Osteoblast (primary cell): ENCODE results near the gene CGNL1. TPM values are rescaled to one million over a fixed set of nuclear protein-coding genes. Genes with fewer than 3 reads are reported as not detected.

Source experiments
- DNase-seq: peaks from one replicate; pipeline ENCODE4 v3.0.0; 2011; ENCODE audit warnings: low spot score, mixed read lengths; ENCODE audit not compliant: insufficient read length; ENCODE audit errors: missing footprints
- H2AFZ ChIP-seq: 2 replicates; pipeline ENCODE4 v1.6.0; 2011; ENCODE audit warnings: mild to moderate bottlenecking, low read length
- H3K27ac ChIP-seq: 2 replicates; pipeline ENCODE4 v1.5.1; 2011; ENCODE audit warnings: mild to moderate bottlenecking, low read depth, low read length, moderate library complexity
- H3K27me3 ChIP-seq: 2 replicates; pipeline ENCODE4 v1.6.0; 2012; ENCODE audit warnings: mild to moderate bottlenecking, control low read depth, inconsistent platforms, low read length, moderate library complexity; ENCODE audit not compliant: insufficient read depth
- H3K36me3 ChIP-seq: 2 replicates; pipeline ENCODE4 v1.5.1; 2011; ENCODE audit warnings: mild to moderate bottlenecking, low read length, control low read depth, moderate library complexity; ENCODE audit not compliant: insufficient read depth
- H3K4me1 ChIP-seq: 2 replicates; pipeline ENCODE4 v1.5.1; 2011; ENCODE audit warnings: mild to moderate bottlenecking, low read length, control low read depth, moderate library complexity; ENCODE audit not compliant: insufficient read depth
- H3K4me2 ChIP-seq: 2 replicates; pipeline ENCODE4 v1.6.0; 2011; ENCODE audit warnings: mild to moderate bottlenecking, low read length; ENCODE audit not compliant: insufficient read depth
- H3K4me3 ChIP-seq: fragments of 200-600 bp; sonication (generic); 3 replicates; pipeline ENCODE4 v1.5.1; 2012; ENCODE audit warnings: mild to moderate bottlenecking, low read length, inconsistent platforms; ENCODE audit not compliant: insufficient read depth
- H3K79me2 ChIP-seq: 2 replicates; pipeline ENCODE4 v1.6.0; 2012; ENCODE audit warnings: mild to moderate bottlenecking, low read length, control low read depth, inconsistent platforms; ENCODE audit not compliant: insufficient read depth
- H3K9me3 ChIP-seq: 2 replicates; pipeline ENCODE4 v1.5.1; 2011; ENCODE audit warnings: low read depth, low read length, control low read depth
- H4K20me1 ChIP-seq: 2 replicates; pipeline ENCODE4 v1.6.0; 2012; ENCODE audit warnings: mild to moderate bottlenecking, low read length, control low read depth; ENCODE audit not compliant: insufficient read depth
- total RNA-seq: library from RNA; depleted of rRNA; stranded (reverse); fragments of >200 nt; gene quantifications from 2 replicates; pipeline ENCODE4 v1.2.3, GENCODE V29; 2012
- TF ChIP-seq, protein P1 (sequence below): IDR thresholded peaks from 2 replicates; pipeline ENCODE4 v1.5.1; 2011; ENCODE audit warnings: mild to moderate bottlenecking, low read depth, low read length, moderate library complexity; ENCODE audit errors: extremely low read depth

The CGNL1 gene
- total RNA-seq, 1 donor: 1.1 TPM

GRCh38 chr15:57410373-57410772, 34.1 kb downstream of the CGNL1 start:
- no peak overlapping the region for H3K4me2 ChIP-seq
- H3K36me3 ChIP-seq: no peaks in the 10 kb centered on the region
- H2AFZ ChIP-seq: no peak overlapping the region
- peaks cover 46% of the 10 kb centered on the region for H3K27me3 ChIP-seq
- H3K27ac ChIP-seq: no peak overlapping the region
- TF ChIP-seq, protein P1, sequence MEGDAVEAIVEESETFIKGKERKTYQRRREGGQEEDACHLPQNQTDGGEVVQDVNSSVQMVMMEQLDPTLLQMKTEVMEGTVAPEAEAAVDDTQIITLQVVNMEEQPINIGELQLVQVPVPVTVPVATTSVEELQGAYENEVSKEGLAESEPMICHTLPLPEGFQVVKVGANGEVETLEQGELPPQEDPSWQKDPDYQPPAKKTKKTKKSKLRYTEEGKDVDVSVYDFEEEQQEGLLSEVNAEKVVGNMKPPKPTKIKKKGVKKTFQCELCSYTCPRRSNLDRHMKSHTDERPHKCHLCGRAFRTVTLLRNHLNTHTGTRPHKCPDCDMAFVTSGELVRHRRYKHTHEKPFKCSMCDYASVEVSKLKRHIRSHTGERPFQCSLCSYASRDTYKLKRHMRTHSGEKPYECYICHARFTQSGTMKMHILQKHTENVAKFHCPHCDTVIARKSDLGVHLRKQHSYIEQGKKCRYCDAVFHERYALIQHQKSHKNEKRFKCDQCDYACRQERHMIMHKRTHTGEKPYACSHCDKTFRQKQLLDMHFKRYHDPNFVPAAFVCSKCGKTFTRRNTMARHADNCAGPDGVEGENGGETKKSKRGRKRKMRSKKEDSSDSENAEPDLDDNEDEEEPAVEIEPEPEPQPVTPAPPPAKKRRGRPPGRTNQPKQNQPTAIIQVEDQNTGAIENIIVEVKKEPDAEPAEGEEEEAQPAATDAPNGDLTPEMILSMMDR: no peak
- no peak overlapping the region for H3K4me3 ChIP-seq
- no peaks in the 10 kb centered on the region for H4K20me1 ChIP-seq
- no peaks in the 10 kb centered on the region for H3K79me2 ChIP-seq
- no peaks in the 10 kb centered on the region for H3K9me3 ChIP-seq
- no peaks in the 10 kb centered on the region for H3K4me1 ChIP-seq
- DNase-seq: no peak

DNA sequence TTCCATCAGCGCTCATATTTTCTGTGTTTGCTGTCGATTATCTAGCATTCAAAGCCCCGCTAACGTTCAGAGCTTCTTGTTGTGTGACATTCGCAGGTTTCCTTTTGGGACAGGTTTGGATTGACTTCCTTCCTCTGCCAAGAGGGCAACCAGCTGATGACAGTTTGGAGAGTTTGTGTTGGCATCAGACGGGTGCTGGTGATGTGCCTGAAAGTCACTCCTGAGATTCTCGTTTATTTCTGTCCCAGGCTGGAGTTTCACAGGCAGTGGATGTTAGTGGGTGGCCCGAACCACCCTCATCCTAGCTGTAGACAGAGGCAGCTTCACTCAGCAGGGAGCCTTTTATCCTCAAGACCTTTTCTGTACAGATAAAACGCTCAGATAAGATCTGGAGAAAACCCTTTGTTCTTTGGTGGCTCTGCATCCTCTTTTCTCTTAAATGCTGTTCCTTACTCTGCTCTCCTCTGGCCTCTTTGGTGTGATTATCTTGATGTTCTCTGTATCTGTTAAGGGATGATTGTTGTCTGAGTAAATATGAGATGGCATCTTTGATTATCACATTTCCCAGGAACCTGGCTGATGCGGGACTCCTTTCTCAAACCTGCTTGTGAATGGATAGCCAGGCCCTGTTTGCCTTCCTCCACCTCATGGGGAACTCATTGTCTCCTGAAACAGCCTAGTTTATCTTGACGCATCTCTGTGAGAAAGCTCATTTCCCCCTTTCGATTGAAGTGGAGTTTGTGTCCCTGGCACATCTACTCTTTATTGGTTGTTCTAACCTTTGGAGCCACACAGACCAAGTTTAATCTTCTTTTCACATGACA, 35.9 kb downstream of the CGNL1 start:
- H4K20me1 ChIP-seq: no peaks in the 10 kb centered on the region
- H2AFZ ChIP-seq: no peak overlapping the region
- H3K79me2 ChIP-seq: no peaks in the 10 kb centered on the region
- TF ChIP-seq, protein P1: no peak
- no peak overlapping the region for H3K27ac ChIP-seq
- H3K9me3 ChIP-seq: no peaks in the 10 kb centered on the region
- H3K36me3 ChIP-seq: no peaks in the 10 kb centered on the region
- H3K4me1 ChIP-seq: no peaks in the 10 kb centered on the region
- no peak overlapping the region for H3K4me3 ChIP-seq
- peaks cover 46% of the 10 kb centered on the region for H3K27me3 ChIP-seq
- no peak for DNase-seq
- H3K4me2 ChIP-seq: no peak overlapping the region

GRCh38 chr15:57415602-57416001, 39.3 kb downstream of the CGNL1 start:
- DNase-seq: no peak
- H3K9me3 ChIP-seq: no peaks in the 10 kb centered on the region
- no peak overlapping the region for H3K4me2 ChIP-seq
- TF ChIP-seq, protein P1: no peak
- H3K4me1 ChIP-seq: no peaks in the 10 kb centered on the region
- no peaks in the 10 kb centered on the region for H3K79me2 ChIP-seq
- H3K36me3 ChIP-seq: no peaks in the 10 kb centered on the region
- no peak overlapping the region for H2AFZ ChIP-seq
- H4K20me1 ChIP-seq: no peaks in the 10 kb centered on the region
- peaks cover 31% of the 10 kb centered on the region for H3K27me3 ChIP-seq
- no peak overlapping the region for H3K27ac ChIP-seq
- H3K4me3 ChIP-seq: no peak overlapping the region

GRCh38 chr15:57418635-57419034, 42.3 kb downstream of the CGNL1 start:
- Histone ChIP-seq H2AFZ (no peak overlapping the region), H3K27me3 (peaks cover 29% of the 10 kb centered on the region), H3K4me2 (no peak overlapping the region), H3K4me3 (no peak overlapping the region), H3K27ac (no peak overlapping the region), H3K79me2 (no peaks in the 10 kb centered on the region), H3K4me1 (peaks cover 10% of the 10 kb centered on the region), H3K9me3 (no peaks in the 10 kb centered on the region), H4K20me1 (no peaks in the 10 kb centered on the region), H3K36me3 (no peaks in the 10 kb centered on the region)
- TF ChIP-seq, protein P1: no peak
- no peak for DNase-seq
